Heart left ventricle (tissue), 16 donors: ENCODE data around the gene ARID2. TPM values are rescaled to one million over a fixed set of nuclear protein-coding genes. Genes with fewer than 3 reads are reported as not detected.

Experiments
- ATAC-seq, 4 donors: fragments of 200-7000 bp; cut with Tn5 transposase; one replicate each; pipeline ENCODE4 v1.9.1; 2020 to 2022; ENCODE audit warnings: moderate library complexity in 4 of 4, mild to moderate bottlenecking in 3 of 4, moderate number of reproducible peaks in 1 of 4
- DNase-seq, 5 donors: peaks; one replicate each; pipeline ENCODE4 v3.0.0-alpha.2; 2020
- H3K27ac ChIP-seq, 12 donors: fragments of 200-600 bp; sonication (generic) in 4 of 12; one replicate each; pipeline versions ENCODE4 v1.5.0 to v1.8.0; 2016 to 2022; ENCODE audit warnings: mild to moderate bottlenecking in 2 of 12
- H3K27me3 ChIP-seq, 9 donors: fragments of 200-600 bp; sonication (generic) in 2 of 9; one replicate each; pipeline versions ENCODE4 v1.5.1 to v1.8.0; 2016 to 2022; ENCODE audit warnings: mild to moderate bottlenecking in 3 of 9
- H3K36me3 ChIP-seq, 9 donors: fragments of 200-600 bp; sonication (generic) in 2 of 9; one replicate each; pipeline versions ENCODE4 v1.5.0 to v1.8.0; 2018 to 2022; ENCODE audit warnings: mild to moderate bottlenecking in 2 of 9
- H3K4me1 ChIP-seq, 12 donors: fragments of 200-600 bp; sonication (generic) in 4 of 12; one replicate each; pipeline versions ENCODE4 v1.5.0 to v1.8.0; 2016 to 2022; ENCODE audit warnings: mild to moderate bottlenecking in 3 of 12
- H3K4me3 ChIP-seq, 12 donors: fragments of 200-600 bp; sonication (generic) in 4 of 12; one replicate each; pipeline versions ENCODE4 v1.5.0 to v1.8.0; 2017 to 2022; ENCODE audit warnings: mild to moderate bottlenecking in 9 of 12, moderate library complexity in 4 of 12
- H3K9me3 ChIP-seq, 12 donors: fragments of 200-600 bp; sonication (generic) in 4 of 12; one replicate each; pipeline versions ENCODE4 v1.5.0 to v1.8.0; 2016 to 2022; ENCODE audit warnings: mild to moderate bottlenecking in 1 of 12
- CTCF ChIP-seq, 12 donors: fragments of 200-600 bp; sonication (generic) in 4 of 12; IDR thresholded peaks; one replicate each; pipeline versions ENCODE4 v1.5.0 to v1.8.0; 2018 to 2022; ENCODE audit warnings: antibody characterized with exemption in 12 of 12, mild to moderate bottlenecking in 5 of 12
- POLR2A ChIP-seq, 2 donors: fragments of 450-650 bp; IDR thresholded peaks; one replicate each; pipeline ENCODE4 v1.6.1; 2017; ENCODE audit warnings: antibody characterized with exemption in 2 of 2, mild to moderate bottlenecking in 2 of 2, moderate library complexity in 2 of 2
- WGBS, 4 donors: extraction: QIAGEN DNeasy Blood & Tissue Kit in 2 of 4; methylation state at CpG; one replicate each; pipeline versions ENCODE4 v1.1.5 to v1.1.7; 2013 to 2018; 5-methylcytosine and 5-hydroxymethylcytosine counted together
- intact Hi-C, 10 donors: fragments of 100-400 bp; cut with DNase I; formaldehyde crosslinking; loops; one replicate each; pipeline versions ENCODE4 v1.11.1 to v1.14.2; 2022
- polyA plus RNA-seq, 2 donors: library from polyadenylated mRNA; stranded (reverse); fragments of 200-250 nt; gene quantifications; one replicate each; pipeline ENCODE4 v1.2.3, GENCODE V29; 2013
- total RNA-seq, 9 donors: library from RNA; depleted of rRNA in 2 of 9; stranded (reverse); fragments of >200 nt in 2 of 9; fragmentation: NEBNext Ultra II Directional in 3 of 9; extraction: Animal tissue kit (Norgen Biotek cat#: 25700) in 3 of 9; gene quantifications; one replicate each; pipeline versions ENCODE4 v1.1.0 to v1.2.4, GENCODE V29; 2016 to 2023
- donor health status: ischemic (EF 13 %, LVEDD 7.1; RV severe dilation, severe dysfunction).
- donor health status: healthy with polysubstance abuse.
- donor health status: DM: no; HTN: yes; CAD: no.
- donor health status: DM: no; HTN: no; CAD: no.
- donor health status: ischemic (EF 25% LVEDD 6.9; RV normal size, moderate dysfunction).
- donor health status: ischemic (EF 25% LVEDD 5.7; RV mildly dilated, moderate dysfunction).
- donor health status: healthy.
- donor health status: DM: yes; HTN: yes; CAD: no.
- donor health status: ischemic (EF 35%, LVEDD 5.7; RV mildly dilated, moderate dysfunction).
- donor health status: nonischemic (EF 11% LVEDD 7.7; RV severe dilation, severe dysfunction).
- donor health status: DM: yes; HTN: yes; CAD: no.
- donor health status: PGD.
- donor health status: ischemic (EF 29% LVEDD 5.4; RV normal size, mild dysfunction).
- donor health status: nonischemic (EF 23%, LVEDD 6.1; RV moderate dilation, normal function).

ARID2 gene
- total and polyA plus RNA-seq, 11 donors, result 5.6 to 22.6 (median 18.4) TPM

- H3K36me3 ChIP-seq, result no peaks in the 10 kb centered on the region
- TF ChIP-seq CTCF (IDR thresholded peaks at IDR 0.05) (no peak), POLR2A (IDR thresholded peaks at IDR 0.05) (no peak)
- no peaks in the 10 kb centered on the region for H3K9me3 ChIP-seq
- DNase-seq (no peak), ATAC-seq (no peak)
- no peak overlapping the region for H3K4me3 ChIP-seq
- no peaks in the 10 kb centered on the region for H3K27me3 ChIP-seq
- intact Hi-C loops, result no loop called here
- no peak overlapping the region for H3K27ac ChIP-seq
- peaks cover 0 to 31% (median 6%) of the 10 kb centered on the region in 12 donors for H3K4me1 ChIP-seq
Measured at GRCh38 chr12:45708363-45708762, 21.1 kb upstream of the ARID2 start.

- H3K9me3 ChIP-seq, result no peaks in the 10 kb centered on the region
- peaks cover 0 to 31% (median 6%) of the 10 kb centered on the region in 12 donors for H3K4me1 ChIP-seq
- no peaks in the 10 kb centered on the region for H3K36me3 ChIP-seq
- ATAC-seq, result no peak
- TF ChIP-seq POLR2A (IDR thresholded peaks at IDR 0.05) (no peak), CTCF (IDR thresholded peaks at IDR 0.05) (no peak)
- 68 to 77% (median 70%) methylated on average over 2 of the region's 2 CpGs for whole genome bisulfite sequencing, 4 donors
- H3K27me3 ChIP-seq, result no peaks in the 10 kb centered on the region
- intact Hi-C loops, result no loop called here
- no peak overlapping the region for H3K4me3 ChIP-seq
- H3K27ac ChIP-seq, result no peak overlapping the region
- DNase-seq, result no peak
Measured at GRCh38 chr12:45708901-45709300, 20.6 kb upstream of the ARID2 start.

GRCh38 chr12:45712319-45712718 lies 17.2 kb upstream of the ARID2 start:
- H3K36me3 ChIP-seq, result no peaks in the 10 kb centered on the region
- H3K27ac ChIP-seq, result no peak overlapping the region
- peaks cover 0 to 16% (median 0%) of the 10 kb centered on the region in 12 donors for H3K4me1 ChIP-seq
- intact Hi-C loops, result no loop called here
- H3K27me3 ChIP-seq, result no peaks in the 10 kb centered on the region
- no peak for TF ChIP-seq CTCF (IDR thresholded peaks at IDR 0.05)
- TF ChIP-seq POLR2A (IDR thresholded peaks at IDR 0.05), result no peak
- no peaks in the 10 kb centered on the region for H3K9me3 ChIP-seq
- ATAC-seq (no peak), DNase-seq (no peak)
- WGBS, 4 donors, result 97 to 98% (median 97%) methylated on average over 4 of the region's 4 CpGs
- no peak overlapping the region for H3K4me3 ChIP-seq

- no peak overlapping the region for H3K4me3 ChIP-seq
- no peak for TF ChIP-seq CTCF (IDR thresholded peaks at IDR 0.05)
- no peak overlapping the region for H3K27ac ChIP-seq
- no peaks in the 10 kb centered on the region for H3K27me3 ChIP-seq
- 84 to 90% (median 86%) methylated on average over 2 of the region's 2 CpGs for WGBS, 4 donors
- H3K9me3 ChIP-seq, result no peaks in the 10 kb centered on the region
- H3K36me3 ChIP-seq, result no peaks in the 10 kb centered on the region
- intact Hi-C loops, result no loop called here
- no peak for ATAC-seq
- peaks cover 0 to 19% (median under 1%) of the 10 kb centered on the region in 12 donors for H3K4me1 ChIP-seq
- DNase-seq, result no peak
Measured at GRCh38 chr12:45713078-45713477, 16.4 kb upstream of the ARID2 start.
